Measurements from ENCODE around the gene SLC35D3. TPM values are rescaled to one million over a fixed set of nuclear protein-coding genes. Genes with fewer than 3 reads are reported as not detected.

Gene SLC35D3
- total RNA-seq, 1 experiment from 2014 or later = not detected

DNA sequence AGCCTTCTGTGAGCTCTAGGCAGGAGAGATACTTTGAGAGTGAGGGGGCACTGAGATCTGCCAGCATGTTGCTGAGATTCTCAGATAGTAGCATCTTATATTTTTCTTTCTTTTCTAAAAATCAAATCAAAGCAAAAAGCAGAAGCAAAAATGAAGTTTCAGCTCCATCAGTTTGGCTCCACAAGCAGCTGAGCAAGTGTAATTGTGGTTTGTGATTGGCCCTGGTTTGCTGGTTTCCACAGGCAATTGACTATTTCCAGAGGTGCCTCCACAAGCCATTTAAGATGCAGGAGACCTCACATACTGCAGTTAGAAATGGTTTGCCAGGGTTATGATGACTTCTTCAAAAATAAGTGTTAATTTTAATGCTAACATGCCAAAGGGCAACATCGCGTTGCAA, 4.3 kb downstream of the SLC35D3 start:
- H3K9me2 ChIP-seq (ENCODE audit: insufficient read depth) = no peaks in the 10 kb centered on the region
- H3K27me3 ChIP-seq (ENCODE audit: insufficient read depth, low read depth) = no peaks in the 10 kb centered on the region
- H3K9me3 ChIP-seq (ENCODE audit: insufficient read depth, low read depth) = no peaks in the 10 kb centered on the region
- H3K36me3 ChIP-seq (ENCODE audit: low read depth) = no peaks in the 10 kb centered on the region
- POLR2A ChIA-PET (ENCODE audit: unreplicated experiment) = no interaction called here
- H3K4me3 ChIP-seq = no peak overlapping the region
- H3K79me2 ChIP-seq (ENCODE audit: low read depth) = no peaks in the 10 kb centered on the region
- intact Hi-C loops (cut with micrococcal nuclease; ENCODE audit: unreplicated experiment) = no loop called here
- BruUV-seq (replicated peaks) = no TSS peak
- DNase-seq = no peak
- H3K4me2 ChIP-seq = no peak overlapping the region
- no peaks in the 10 kb centered on the region for H4K20me1 ChIP-seq (ENCODE audit: insufficient read depth)
- H2AFZ ChIP-seq = no peak overlapping the region
- no peaks in the 10 kb centered on the region for H3K4me1 ChIP-seq (replicated peaks; ENCODE audit: insufficient read depth)
- no peak overlapping the region for H3K27ac ChIP-seq
- TF ChIP-seq, protein P1, sequence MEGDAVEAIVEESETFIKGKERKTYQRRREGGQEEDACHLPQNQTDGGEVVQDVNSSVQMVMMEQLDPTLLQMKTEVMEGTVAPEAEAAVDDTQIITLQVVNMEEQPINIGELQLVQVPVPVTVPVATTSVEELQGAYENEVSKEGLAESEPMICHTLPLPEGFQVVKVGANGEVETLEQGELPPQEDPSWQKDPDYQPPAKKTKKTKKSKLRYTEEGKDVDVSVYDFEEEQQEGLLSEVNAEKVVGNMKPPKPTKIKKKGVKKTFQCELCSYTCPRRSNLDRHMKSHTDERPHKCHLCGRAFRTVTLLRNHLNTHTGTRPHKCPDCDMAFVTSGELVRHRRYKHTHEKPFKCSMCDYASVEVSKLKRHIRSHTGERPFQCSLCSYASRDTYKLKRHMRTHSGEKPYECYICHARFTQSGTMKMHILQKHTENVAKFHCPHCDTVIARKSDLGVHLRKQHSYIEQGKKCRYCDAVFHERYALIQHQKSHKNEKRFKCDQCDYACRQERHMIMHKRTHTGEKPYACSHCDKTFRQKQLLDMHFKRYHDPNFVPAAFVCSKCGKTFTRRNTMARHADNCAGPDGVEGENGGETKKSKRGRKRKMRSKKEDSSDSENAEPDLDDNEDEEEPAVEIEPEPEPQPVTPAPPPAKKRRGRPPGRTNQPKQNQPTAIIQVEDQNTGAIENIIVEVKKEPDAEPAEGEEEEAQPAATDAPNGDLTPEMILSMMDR (conservative IDR thresholded peaks at IDR 0.05) = no peak
- TF ChIP-seq EZH2 (IDR thresholded peaks at IDR 0.05; ENCODE audit: low read depth) = no peak
- no peaks in the 10 kb centered on the region for H3F3A ChIP-seq (ENCODE audit: insufficient read depth, low read depth)
- CTCF ChIA-PET = no interaction called here

DNA sequence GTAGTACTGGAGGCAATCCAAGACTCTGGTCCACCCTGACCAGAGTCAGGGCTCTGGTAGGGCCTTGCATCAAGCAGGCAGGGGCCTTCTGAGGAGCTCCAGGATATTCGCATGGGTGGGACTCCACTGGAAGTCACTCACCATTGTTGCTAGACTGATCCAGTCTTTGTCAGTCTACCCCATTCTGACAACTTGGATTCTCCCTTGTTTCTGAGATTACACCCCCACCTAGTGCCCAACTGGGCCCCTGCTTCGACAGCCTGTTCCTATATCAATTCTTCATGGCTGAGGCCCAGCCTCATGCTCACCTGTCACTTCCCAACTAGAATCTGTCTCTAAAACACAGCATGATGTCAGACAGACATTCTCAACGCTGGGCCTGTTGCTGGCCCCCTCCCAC, 5.2 kb downstream of the SLC35D3 start:
- no peak for DNase-seq
- no TSS peak for BruUV-seq (replicated peaks)
- H3K36me3 ChIP-seq (ENCODE audit: low read depth) = no peaks in the 10 kb centered on the region
- H3K4me1 ChIP-seq (replicated peaks; ENCODE audit: insufficient read depth) = no peaks in the 10 kb centered on the region
- H3K27ac ChIP-seq = no peak overlapping the region
- TF ChIP-seq, protein P1 (conservative IDR thresholded peaks at IDR 0.05) = peak; percentile 36; the same call in 1 of the 2 replicates
- no peak for TF ChIP-seq EZH2 (IDR thresholded peaks at IDR 0.05; ENCODE audit: low read depth)
- no peak overlapping the region for H3K4me2 ChIP-seq
- ChIA-PET POLR2A (ENCODE audit: unreplicated experiment) (no interaction called here), CTCF (no interaction called here)
- H3K9me3 ChIP-seq (ENCODE audit: insufficient read depth, low read depth) = no peaks in the 10 kb centered on the region
- no peak overlapping the region for H3K4me3 ChIP-seq
- no peaks in the 10 kb centered on the region for H4K20me1 ChIP-seq (ENCODE audit: insufficient read depth)
- H3F3A ChIP-seq (ENCODE audit: insufficient read depth, low read depth) = no peaks in the 10 kb centered on the region
- no peaks in the 10 kb centered on the region for H3K9me2 ChIP-seq (ENCODE audit: insufficient read depth)
- no peaks in the 10 kb centered on the region for H3K79me2 ChIP-seq (ENCODE audit: low read depth)
- no peaks in the 10 kb centered on the region for H3K27me3 ChIP-seq (ENCODE audit: insufficient read depth, low read depth)
- intact Hi-C loops (cut with micrococcal nuclease; ENCODE audit: unreplicated experiment) = no loop called here
- H2AFZ ChIP-seq = no peak overlapping the region

DNA sequence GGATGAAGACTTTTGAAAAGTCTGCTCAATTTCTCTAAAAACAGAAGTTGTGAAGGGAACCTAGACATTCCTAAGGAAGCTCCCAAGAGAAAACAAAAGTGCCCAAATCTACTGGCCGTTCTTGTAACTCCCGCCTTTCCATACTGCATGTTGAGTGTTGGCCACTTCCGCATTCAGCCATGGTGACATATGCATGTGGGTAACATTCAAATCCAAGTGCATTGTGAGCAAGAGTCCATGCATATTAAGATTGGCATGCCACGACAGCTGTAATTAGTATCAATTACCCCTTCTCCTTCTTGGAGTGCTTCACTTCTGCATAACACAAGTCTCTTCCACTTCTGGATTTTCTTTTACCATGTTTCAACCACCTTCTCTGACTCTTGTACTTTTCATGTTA, 8.4 kb downstream of the SLC35D3 start:
- H2AFZ ChIP-seq = no peak overlapping the region
- intact Hi-C loops (cut with micrococcal nuclease; ENCODE audit: unreplicated experiment) = no loop called here
- no peaks in the 10 kb centered on the region for H3K36me3 ChIP-seq (ENCODE audit: low read depth)
- no peaks in the 10 kb centered on the region for H3F3A ChIP-seq (ENCODE audit: insufficient read depth, low read depth)
- H3K9me3 ChIP-seq (ENCODE audit: insufficient read depth, low read depth) = no peaks in the 10 kb centered on the region
- no TSS peak for BruUV-seq (replicated peaks)
- H3K4me2 ChIP-seq = no peak overlapping the region
- H3K79me2 ChIP-seq (ENCODE audit: low read depth) = no peaks in the 10 kb centered on the region
- POLR2A ChIA-PET (ENCODE audit: unreplicated experiment) = no interaction called here
- H3K27ac ChIP-seq = no peak overlapping the region
- H3K27me3 ChIP-seq (ENCODE audit: insufficient read depth, low read depth) = no peaks in the 10 kb centered on the region
- no peaks in the 10 kb centered on the region for H3K9me2 ChIP-seq (ENCODE audit: insufficient read depth)
- CTCF ChIA-PET = no interaction called here
- no peak overlapping the region for H3K4me3 ChIP-seq
- H3K4me1 ChIP-seq (replicated peaks; ENCODE audit: insufficient read depth) = no peaks in the 10 kb centered on the region
- no peak for DNase-seq
- TF ChIP-seq, protein P1 (conservative IDR thresholded peaks at IDR 0.05) = no peak
- no peak for TF ChIP-seq EZH2 (IDR thresholded peaks at IDR 0.05; ENCODE audit: low read depth)
- no peaks in the 10 kb centered on the region for H4K20me1 ChIP-seq (ENCODE audit: insufficient read depth)
